Osteocyte (in vitro differentiated cells): ENCODE results near the gene TTC39C. TPM values are rescaled to one million over a fixed set of nuclear protein-coding genes. Genes with fewer than 3 reads are reported as not detected.

ENCODE experiments used
- DNase-seq: peaks from one replicate; pipeline ENCODE4 v3.0.0; 2021; ENCODE audit warnings: mixed read lengths; ENCODE audit not compliant: unreplicated experiment; ENCODE audit errors: extremely low spot score
- H3K27ac Mint-ChIP-seq: one replicate; pipeline ENCODE4 v1.8.0; 2021; ENCODE audit warnings: mild to moderate bottlenecking, mixed read lengths; ENCODE audit not compliant: unreplicated experiment
- H3K27me3 Mint-ChIP-seq: one replicate; pipeline ENCODE4 v1.8.0; 2021; ENCODE audit warnings: mixed read lengths; ENCODE audit not compliant: unreplicated experiment
- H3K36me3 Mint-ChIP-seq: one replicate; pipeline ENCODE4 v1.8.0; 2021; ENCODE audit warnings: mixed read lengths; ENCODE audit not compliant: unreplicated experiment
- H3K4me1 Mint-ChIP-seq: one replicate; pipeline ENCODE4 v1.8.0; 2021; ENCODE audit warnings: mixed read lengths; ENCODE audit not compliant: unreplicated experiment
- H3K4me3 Mint-ChIP-seq: one replicate; pipeline ENCODE4 v1.8.0; 2021; ENCODE audit warnings: mild to moderate bottlenecking, moderate library complexity, mixed read lengths; ENCODE audit not compliant: unreplicated experiment
- H3K9me3 Mint-ChIP-seq: one replicate; pipeline ENCODE4 v1.8.0; 2021; ENCODE audit warnings: mixed read lengths; ENCODE audit not compliant: unreplicated experiment
- total RNA-seq: library from RNA; stranded (reverse); gene quantifications from 2 replicates; pipeline ENCODE4 v1.2.1, GENCODE V29; 2021
- TF ChIP-seq, protein P1 (sequence below): fragments of 200-600 bp; sonication (generic); IDR thresholded peaks from 2 replicates; pipeline ENCODE4 v1.5.0; 2021; ENCODE audit warnings: antibody characterized with exemption, mild to moderate bottlenecking, moderate library complexity

TTC39C gene
- total RNA-seq, 1 donor from 2014 or later: 10.9 TPM

DNA sequence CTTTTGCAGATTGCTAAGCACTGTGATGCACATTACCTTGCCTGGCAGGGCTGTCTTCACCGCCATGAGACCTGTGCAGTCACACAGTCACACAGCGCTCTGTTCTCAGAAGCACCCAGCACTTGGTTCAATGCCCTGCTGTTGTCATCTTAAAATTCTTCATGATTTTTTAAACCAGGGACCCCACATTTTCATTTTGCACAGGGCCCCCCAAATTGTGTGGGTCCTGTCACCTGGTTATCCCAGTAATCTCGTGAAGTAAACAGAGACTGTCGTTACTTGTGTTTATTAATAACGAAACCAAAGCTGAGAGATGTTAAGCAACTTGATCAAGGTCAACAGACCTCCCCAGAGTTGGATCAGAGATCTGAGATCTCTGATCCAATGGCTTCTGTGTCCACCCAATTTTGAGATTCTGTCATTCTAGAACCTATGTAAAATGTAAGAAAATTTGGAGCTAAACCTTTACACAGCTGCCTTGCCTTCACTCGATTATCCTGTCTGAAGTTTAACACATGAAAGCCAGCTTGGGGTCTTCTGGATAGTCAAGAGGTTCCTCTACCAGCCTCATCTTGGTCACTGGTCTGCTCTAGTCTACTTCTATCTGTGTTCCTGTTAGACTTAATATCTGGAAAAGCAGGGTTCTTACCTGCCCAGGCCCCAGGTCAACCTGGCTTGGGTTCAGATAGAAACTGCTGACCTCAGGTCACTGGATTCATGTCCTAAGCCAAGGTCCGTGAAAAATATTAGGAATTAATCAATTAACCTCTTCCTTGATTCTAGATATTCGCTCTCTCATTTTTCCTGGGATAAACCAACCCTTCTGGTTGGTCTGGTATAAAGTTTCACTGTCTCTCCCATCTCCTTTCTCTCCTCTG, 13.7 kb upstream of the TTC39C start:
- no peaks in the 10 kb centered on the region for H3K9me3 Mint-ChIP-seq
- no peak for DNase-seq
- no peak overlapping the region for H3K4me3 Mint-ChIP-seq
- no peaks in the 10 kb centered on the region for H3K36me3 Mint-ChIP-seq
- no peak overlapping the region for H3K27ac Mint-ChIP-seq
- TF ChIP-seq, protein P1, sequence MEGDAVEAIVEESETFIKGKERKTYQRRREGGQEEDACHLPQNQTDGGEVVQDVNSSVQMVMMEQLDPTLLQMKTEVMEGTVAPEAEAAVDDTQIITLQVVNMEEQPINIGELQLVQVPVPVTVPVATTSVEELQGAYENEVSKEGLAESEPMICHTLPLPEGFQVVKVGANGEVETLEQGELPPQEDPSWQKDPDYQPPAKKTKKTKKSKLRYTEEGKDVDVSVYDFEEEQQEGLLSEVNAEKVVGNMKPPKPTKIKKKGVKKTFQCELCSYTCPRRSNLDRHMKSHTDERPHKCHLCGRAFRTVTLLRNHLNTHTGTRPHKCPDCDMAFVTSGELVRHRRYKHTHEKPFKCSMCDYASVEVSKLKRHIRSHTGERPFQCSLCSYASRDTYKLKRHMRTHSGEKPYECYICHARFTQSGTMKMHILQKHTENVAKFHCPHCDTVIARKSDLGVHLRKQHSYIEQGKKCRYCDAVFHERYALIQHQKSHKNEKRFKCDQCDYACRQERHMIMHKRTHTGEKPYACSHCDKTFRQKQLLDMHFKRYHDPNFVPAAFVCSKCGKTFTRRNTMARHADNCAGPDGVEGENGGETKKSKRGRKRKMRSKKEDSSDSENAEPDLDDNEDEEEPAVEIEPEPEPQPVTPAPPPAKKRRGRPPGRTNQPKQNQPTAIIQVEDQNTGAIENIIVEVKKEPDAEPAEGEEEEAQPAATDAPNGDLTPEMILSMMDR: no peak
- peaks cover 7% of the 10 kb centered on the region for H3K4me1 Mint-ChIP-seq
- peaks cover 18% of the 10 kb centered on the region for H3K27me3 Mint-ChIP-seq

DNA sequence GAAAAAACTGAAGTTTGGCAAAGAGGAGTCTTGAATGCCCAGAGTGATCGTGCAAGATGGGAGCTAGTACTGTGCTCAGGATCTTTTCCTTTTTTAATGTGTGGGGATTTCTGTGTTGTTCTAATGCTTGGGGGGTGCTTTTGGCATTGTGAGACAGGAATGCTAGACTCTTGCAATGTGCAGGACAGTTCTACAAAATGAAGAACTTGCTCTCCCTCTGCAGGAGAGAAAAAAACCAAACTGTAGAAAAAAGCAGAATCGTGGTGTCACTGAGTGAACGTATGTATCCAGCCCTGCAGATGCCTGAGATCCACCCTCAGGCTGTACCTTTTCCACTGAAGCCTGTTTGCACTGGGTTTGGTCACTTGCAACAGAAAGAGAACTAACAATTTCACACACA, 12.1 kb upstream of the TTC39C start:
- H3K36me3 Mint-ChIP-seq: no peaks in the 10 kb centered on the region
- TF ChIP-seq, protein P1: no peak
- no peak overlapping the region for H3K4me3 Mint-ChIP-seq
- H3K4me1 Mint-ChIP-seq: peaks cover 7% of the 10 kb centered on the region
- no peak for DNase-seq
- peaks cover 22% of the 10 kb centered on the region for H3K27me3 Mint-ChIP-seq
- H3K9me3 Mint-ChIP-seq: no peaks in the 10 kb centered on the region
- H3K27ac Mint-ChIP-seq: no peak overlapping the region

DNA sequence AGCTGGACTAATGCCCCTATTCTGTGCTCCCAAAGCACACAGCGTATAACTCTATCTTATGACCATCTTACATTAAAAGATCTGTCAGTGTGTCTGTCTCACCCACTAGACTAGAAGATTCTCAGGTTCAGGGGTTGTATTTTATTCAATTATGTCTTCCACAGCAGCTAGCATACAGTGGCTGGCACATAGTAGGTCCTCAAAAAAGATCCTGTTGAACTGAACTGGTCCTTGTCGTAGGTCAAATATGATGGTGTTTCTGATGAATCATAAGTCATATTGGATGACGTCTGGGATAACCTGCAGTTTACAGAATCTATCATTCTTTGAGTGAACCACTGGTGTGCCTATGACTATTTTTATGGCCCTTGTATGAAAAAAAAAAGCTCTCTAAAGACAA, 11.3 kb upstream of the TTC39C start:
- Mint-ChIP-seq H3K36me3 (no peaks in the 10 kb centered on the region), H3K4me3 (no peak overlapping the region), H3K27me3 (peaks cover 27% of the 10 kb centered on the region), H3K27ac (no peak overlapping the region), H3K9me3 (no peaks in the 10 kb centered on the region), H3K4me1 (peaks cover 7% of the 10 kb centered on the region)
- TF ChIP-seq, protein P1: no peak
- no peak for DNase-seq

DNA sequence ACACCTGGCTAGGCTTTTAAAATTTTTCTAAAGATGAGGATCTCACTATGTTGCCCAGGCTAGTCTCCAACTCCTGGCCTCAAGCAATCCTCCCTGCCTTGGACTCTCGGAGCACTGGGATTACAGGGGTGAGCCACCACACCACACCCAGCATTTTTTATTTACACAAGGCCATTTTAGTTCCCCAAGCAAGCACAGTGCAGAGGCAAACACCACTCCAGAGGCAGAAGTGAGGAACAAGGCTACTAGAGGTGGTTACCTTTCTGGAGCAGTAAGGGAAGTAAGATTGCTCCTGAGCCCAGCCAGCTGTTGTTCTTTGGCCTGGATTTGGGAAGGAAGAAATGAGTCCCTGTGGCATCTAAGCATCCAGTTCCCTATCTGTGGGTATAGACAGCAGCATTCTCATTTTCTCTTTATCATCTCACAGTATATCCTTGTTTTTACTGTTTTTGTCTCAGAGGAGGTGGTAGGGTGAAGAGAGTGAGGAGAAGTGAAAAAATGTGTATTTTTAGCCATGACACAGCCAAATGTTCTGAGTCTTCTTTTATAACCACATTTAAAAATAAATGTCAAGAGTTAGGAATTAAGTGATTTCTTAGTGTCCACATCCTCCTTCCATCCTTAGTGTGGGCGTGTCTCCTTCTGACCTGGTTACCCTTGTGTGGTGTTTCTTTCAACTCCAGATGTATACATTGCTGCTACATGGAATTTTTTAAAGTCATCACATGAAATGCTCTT, 10.5 kb upstream of the TTC39C start:
- no peak for DNase-seq
- H3K27me3 Mint-ChIP-seq: peaks cover 35% of the 10 kb centered on the region
- H3K4me3 Mint-ChIP-seq: no peak overlapping the region
- no peak overlapping the region for H3K27ac Mint-ChIP-seq
- TF ChIP-seq, protein P1: no peak
- H3K36me3 Mint-ChIP-seq: no peaks in the 10 kb centered on the region
- peaks cover 7% of the 10 kb centered on the region for H3K4me1 Mint-ChIP-seq
- no peaks in the 10 kb centered on the region for H3K9me3 Mint-ChIP-seq

DNA sequence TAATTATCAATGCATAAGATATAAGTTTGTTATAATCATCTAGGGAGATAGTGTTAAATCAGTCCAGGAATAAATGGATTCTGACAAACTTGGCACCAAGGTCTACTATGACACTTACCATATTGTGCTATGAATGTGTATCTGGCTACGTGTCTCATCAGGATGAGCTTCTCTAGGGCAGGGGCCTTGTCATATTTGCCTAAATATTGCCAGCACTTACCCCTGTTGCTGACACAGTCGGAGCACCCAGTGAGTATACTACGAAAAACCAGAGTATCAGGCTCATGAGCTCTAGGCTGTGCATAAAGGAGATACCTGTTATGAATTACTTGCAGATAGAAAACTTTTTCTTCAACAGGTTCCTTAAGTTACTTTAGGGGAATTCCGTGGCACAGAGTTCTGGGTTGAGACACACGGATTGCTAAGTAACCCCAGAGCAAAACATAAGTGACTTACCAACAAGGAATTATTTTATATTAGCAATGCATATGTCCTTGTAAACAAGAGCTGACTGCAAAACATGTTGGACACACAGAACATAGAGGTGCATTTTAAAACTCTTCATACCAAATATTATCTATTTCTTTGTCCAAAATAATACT, 7.7 kb upstream of the TTC39C start:
- no peaks in the 10 kb centered on the region for H3K36me3 Mint-ChIP-seq
- TF ChIP-seq, protein P1: no peak
- no peak overlapping the region for H3K4me3 Mint-ChIP-seq
- peaks cover 43% of the 10 kb centered on the region for H3K27me3 Mint-ChIP-seq
- no peak overlapping the region for H3K27ac Mint-ChIP-seq
- peaks cover 7% of the 10 kb centered on the region for H3K4me1 Mint-ChIP-seq
- no peak for DNase-seq
- no peaks in the 10 kb centered on the region for H3K9me3 Mint-ChIP-seq
